HEK293 (cell line): ENCODE measurements around the gene GNPDA2.

Source experiments
- MZF1 ChIP-seq: fragments of 450-650 bp; formaldehyde crosslinking; IDR thresholded peaks from 2 replicates; pipeline ENCODE4 v1.5.1; 2017; ENCODE audit warnings: missing biosample characterization, missing genetic modification characterization, borderline replicate concordance
- OSR2 ChIP-seq: fragments of 450-650 bp; formaldehyde crosslinking; IDR thresholded peaks from 2 replicates; pipeline ENCODE4 v1.5.1; 2016; ENCODE audit warnings: missing biosample characterization, missing genetic modification characterization
- SALL2 ChIP-seq: fragments of 450-650 bp; formaldehyde crosslinking; IDR thresholded peaks from 2 replicates; pipeline ENCODE4 v1.5.0; 2017; ENCODE audit warnings: missing biosample characterization, mild to moderate bottlenecking, missing genetic modification characterization, borderline replicate concordance
- SP2 ChIP-seq: fragments of 450-650 bp; formaldehyde crosslinking; IDR thresholded peaks from 2 replicates; pipeline ENCODE4 v1.5.1; 2016; ENCODE audit warnings: missing biosample characterization, missing genetic modification characterization
- ZBTB44 ChIP-seq: fragments of 450-650 bp; IDR thresholded peaks from 2 replicates; pipeline ENCODE4 v1.5.1; 2018; ENCODE audit warnings: missing biosample characterization, mild to moderate bottlenecking, missing genetic modification characterization
- ZBTB8A ChIP-seq: fragments of 450-650 bp; formaldehyde crosslinking; IDR thresholded peaks from 2 replicates; pipeline ENCODE4 v1.5.1; 2016; ENCODE audit warnings: missing biosample characterization, missing genetic modification characterization
- ZNF274 ChIP-seq, 2 experiments: fragments of 200-500 bp in 1 of 2; fragments of 450-650 bp in 1 of 2; sonication (Bioruptor generic) in 1 of 2; formaldehyde crosslinking in 1 of 2; IDR thresholded peaks; 2 replicates each; pipeline versions ENCODE4 v1.5.1 to v1.6.1; 2014 to 2016; ENCODE audit warnings: borderline replicate concordance in 1 of 2, inconsistent platforms in 1 of 2, low read length in 1 of 2, missing biosample characterization in 1 of 2, missing genetic modification characterization in 1 of 2
- ZNF558 ChIP-seq: fragments of 450-650 bp; formaldehyde crosslinking; IDR thresholded peaks from 2 replicates; pipeline ENCODE4 v1.5.1; 2016; ENCODE audit warnings: missing biosample characterization, missing genetic modification characterization
- ZNF561 ChIP-seq: fragments of 450-650 bp; IDR thresholded peaks from 2 replicates; pipeline ENCODE4 v1.5.1; 2018; ENCODE audit warnings: missing biosample characterization, missing genetic modification characterization, borderline replicate concordance
- ZNF660 ChIP-seq: fragments of 450-650 bp; IDR thresholded peaks from 2 replicates; pipeline ENCODE4 v1.5.1; 2018; ENCODE audit warnings: missing biosample characterization, mild to moderate bottlenecking, missing genetic modification characterization
- ZNF76 ChIP-seq: fragments of 450-650 bp; formaldehyde crosslinking; IDR thresholded peaks from 2 replicates; pipeline ENCODE4; 2016; ENCODE audit warnings: low read depth, missing biosample characterization, missing genetic modification characterization, borderline replicate concordance
- TF ChIP-seq, protein P1 (sequence below): fragments of 450-650 bp; formaldehyde crosslinking; IDR thresholded peaks from 2 replicates; pipeline ENCODE4 v1.5.1; 2016; ENCODE audit warnings: missing biosample characterization, missing genetic modification characterization
- TF ChIP-seq, protein P2 (sequence below): fragments of 450-650 bp; formaldehyde crosslinking; conservative IDR thresholded peaks from 2 replicates; pipeline ENCODE4 v1.5.1; 2016; ENCODE audit warnings: low read depth, missing biosample characterization, missing genetic modification characterization

DNA sequence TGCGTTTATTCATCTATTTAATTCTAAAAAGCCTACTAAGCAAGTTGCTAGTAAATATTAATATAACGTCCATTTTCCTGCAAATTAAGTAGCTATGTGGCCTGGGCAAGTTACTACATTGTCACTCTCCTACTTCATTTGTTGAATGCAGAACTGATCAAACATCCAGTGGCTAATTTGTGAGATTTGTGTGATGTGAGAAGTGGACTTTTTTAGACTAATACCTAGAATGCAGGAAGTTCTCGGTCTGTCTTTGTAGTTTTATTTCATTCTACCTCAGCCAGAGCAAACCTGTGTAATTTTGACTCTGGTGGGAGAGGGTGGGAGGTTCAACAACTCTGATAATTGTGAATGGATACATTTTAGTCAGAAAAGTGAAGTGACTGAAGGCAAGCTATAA lies 47.3 kb downstream of the GNPDA2 start:
- TF ChIP-seq, protein P1, sequence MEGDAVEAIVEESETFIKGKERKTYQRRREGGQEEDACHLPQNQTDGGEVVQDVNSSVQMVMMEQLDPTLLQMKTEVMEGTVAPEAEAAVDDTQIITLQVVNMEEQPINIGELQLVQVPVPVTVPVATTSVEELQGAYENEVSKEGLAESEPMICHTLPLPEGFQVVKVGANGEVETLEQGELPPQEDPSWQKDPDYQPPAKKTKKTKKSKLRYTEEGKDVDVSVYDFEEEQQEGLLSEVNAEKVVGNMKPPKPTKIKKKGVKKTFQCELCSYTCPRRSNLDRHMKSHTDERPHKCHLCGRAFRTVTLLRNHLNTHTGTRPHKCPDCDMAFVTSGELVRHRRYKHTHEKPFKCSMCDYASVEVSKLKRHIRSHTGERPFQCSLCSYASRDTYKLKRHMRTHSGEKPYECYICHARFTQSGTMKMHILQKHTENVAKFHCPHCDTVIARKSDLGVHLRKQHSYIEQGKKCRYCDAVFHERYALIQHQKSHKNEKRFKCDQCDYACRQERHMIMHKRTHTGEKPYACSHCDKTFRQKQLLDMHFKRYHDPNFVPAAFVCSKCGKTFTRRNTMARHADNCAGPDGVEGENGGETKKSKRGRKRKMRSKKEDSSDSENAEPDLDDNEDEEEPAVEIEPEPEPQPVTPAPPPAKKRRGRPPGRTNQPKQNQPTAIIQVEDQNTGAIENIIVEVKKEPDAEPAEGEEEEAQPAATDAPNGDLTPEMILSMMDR (tag by site-specific recombination) = no peak
- TF ChIP-seq ZNF558 (tag by site-specific recombination) (no peak), OSR2 (tag by site-specific recombination) (no peak), ZNF561 (tag by site-specific recombination) (no peak), MZF1 (no peak), ZBTB8A (no peak), ZNF274 (IDR thresholded peaks at IDR 0.05; ENCODE audit: low read length) (no peak), ZNF274 (tag by site-specific recombination; IDR thresholded peaks at IDR 0.05; ENCODE audit: borderline replicate concordance) (no peak), SP2 (tag by site-specific recombination) (no peak), ZNF660 (tag by site-specific recombination) (no peak), ZNF76 (tag by site-specific recombination) (no peak), ZBTB44 (tag by site-specific recombination) (no peak), SALL2 (tag by site-specific recombination) (no peak)
- TF ChIP-seq, protein P2, sequence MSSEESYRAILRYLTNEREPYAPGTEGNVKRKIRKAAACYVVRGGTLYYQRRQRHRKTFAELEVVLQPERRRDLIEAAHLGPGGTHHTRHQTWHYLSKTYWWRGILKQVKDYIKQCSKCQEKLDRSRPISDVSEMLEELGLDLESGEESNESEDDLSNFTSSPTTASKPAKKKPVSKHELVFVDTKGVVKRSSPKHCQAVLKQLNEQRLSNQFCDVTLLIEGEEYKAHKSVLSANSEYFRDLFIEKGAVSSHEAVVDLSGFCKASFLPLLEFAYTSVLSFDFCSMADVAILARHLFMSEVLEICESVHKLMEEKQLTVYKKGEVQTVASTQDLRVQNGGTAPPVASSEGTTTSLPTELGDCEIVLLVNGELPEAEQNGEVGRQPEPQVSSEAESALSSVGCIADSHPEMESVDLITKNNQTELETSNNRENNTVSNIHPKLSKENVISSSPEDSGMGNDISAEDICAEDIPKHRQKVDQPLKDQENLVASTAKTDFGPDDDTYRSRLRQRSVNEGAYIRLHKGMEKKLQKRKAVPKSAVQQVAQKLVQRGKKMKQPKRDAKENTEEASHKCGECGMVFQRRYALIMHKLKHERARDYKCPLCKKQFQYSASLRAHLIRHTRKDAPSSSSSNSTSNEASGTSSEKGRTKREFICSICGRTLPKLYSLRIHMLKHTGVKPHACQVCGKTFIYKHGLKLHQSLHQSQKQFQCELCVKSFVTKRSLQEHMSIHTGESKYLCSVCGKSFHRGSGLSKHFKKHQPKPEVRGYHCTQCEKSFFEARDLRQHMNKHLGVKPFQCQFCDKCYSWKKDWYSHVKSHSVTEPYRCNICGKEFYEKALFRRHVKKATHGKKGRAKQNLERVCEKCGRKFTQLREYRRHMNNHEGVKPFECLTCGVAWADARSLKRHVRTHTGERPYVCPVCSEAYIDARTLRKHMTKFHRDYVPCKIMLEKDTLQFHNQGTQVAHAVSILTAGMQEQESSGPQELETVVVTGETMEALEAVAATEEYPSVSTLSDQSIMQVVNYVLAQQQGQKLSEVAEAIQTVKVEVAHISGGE (tag by site-specific recombination) = no peak
